ENCODE data around the gene TSPY3.
"Not testable (repeated sequence)": the region's sequence is repeated elsewhere in the genome, so short reads cannot be mapped to it uniquely, and the experiment has no call there.

Gene TSPY3

GRCh38 chrY:9398121-9398520, at the start of gene TSPY3:
TSS of gene TSPY3 (plus strand) at chrY:9398421. CDS start at chrY:9398467, 46 bp downstream.
- not testable (repeated sequence) for DNase-seq

GRCh38 chrY:9357497-9357896, 40.7 kb upstream of the TSPY3 start, which contains the start of gene TSPY8:
TSS of gene TSPY8 (plus strand) at chrY:9357797. CDS start at chrY:9357843, 46 bp downstream.
- not testable (repeated sequence) for DNase-seq

GRCh38 chrY:9396527-9396926, 1.7 kb upstream of the TSPY3 start:
- not testable (repeated sequence) for DNase-seq
